Effector memory CD4-positive, alpha-beta T cell (primary cell): Measurements from ENCODE around the gene NDUFB4.

ENCODE experiments used
- DNase-seq, 3 donors: peaks; one replicate each; pipeline ENCODE4 v3.0.0-alpha.2; 2020
- H3K27ac ChIP-seq: 2 replicates; pipeline ENCODE4 v1.7.0; 2013; ENCODE audit warnings: mild to moderate bottlenecking, low read length, moderate library complexity; ENCODE audit not compliant: insufficient read depth, poor library complexity, severe bottlenecking
- H3K27me3 ChIP-seq: replicated peaks from 2 replicates; pipeline ENCODE4 v1.7.0; 2013; ENCODE audit warnings: mild to moderate bottlenecking, low read length; ENCODE audit not compliant: insufficient read depth, control insufficient read depth, poor library complexity, severe bottlenecking
- H3K36me3 ChIP-seq: 2 replicates; pipeline ENCODE4 v1.7.0; 2013; ENCODE audit warnings: mild to moderate bottlenecking, low read length, moderate library complexity; ENCODE audit not compliant: control insufficient read depth, insufficient read depth
- H3K4me1 ChIP-seq: 2 replicates; pipeline ENCODE4 v1.7.0; 2013; ENCODE audit warnings: low read length, mild to moderate bottlenecking; ENCODE audit not compliant: control insufficient read depth, insufficient read depth, poor library complexity, severe bottlenecking
- H3K4me3 ChIP-seq: 2 replicates; pipeline ENCODE4 v1.7.0; 2013; ENCODE audit warnings: low read length, low read depth, mild to moderate bottlenecking; ENCODE audit not compliant: insufficient read depth, poor library complexity, severe bottlenecking
- H3K9me3 ChIP-seq: 2 replicates; pipeline ENCODE4 v1.7.0; 2013; ENCODE audit warnings: mild to moderate bottlenecking, low read length, moderate library complexity; ENCODE audit not compliant: control insufficient read depth

Gene NDUFB4

DNA sequence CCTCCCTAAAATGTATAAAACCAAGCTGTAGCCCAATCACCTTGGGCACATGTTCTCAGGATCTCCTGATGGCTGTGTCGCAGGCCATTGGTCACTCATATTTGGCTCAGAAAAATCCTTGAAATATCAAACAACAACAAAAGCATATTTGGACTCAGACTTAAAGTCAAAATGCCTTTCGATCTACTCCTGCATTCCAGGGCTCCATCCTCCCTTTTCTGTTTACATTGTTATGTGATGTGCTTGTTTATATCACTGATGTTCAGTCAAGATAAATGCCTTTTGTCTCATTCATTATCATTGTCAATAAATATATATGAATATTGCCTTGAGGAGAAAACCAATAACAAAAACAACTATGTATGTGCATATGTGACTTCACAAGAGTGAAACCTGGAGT lies 54.2 kb downstream of the NDUFB4 start:
- H3K4me1 ChIP-seq: no peaks in the 10 kb centered on the region

More for the DNA sequence above, 54.2 kb downstream of the NDUFB4 start:
- H3K36me3 ChIP-seq: no peaks in the 10 kb centered on the region
- H3K9me3 ChIP-seq: no peaks in the 10 kb centered on the region
- no peaks in the 10 kb centered on the region for H3K27me3 ChIP-seq
- H3K4me3 ChIP-seq: no peak overlapping the region
- DNase-seq: no peak
- no peak overlapping the region for H3K27ac ChIP-seq
